Upper lobe of left lung (tissue), 6 donors: ENCODE measurements around the gene PTPRN2. TPM values are rescaled to one million over a fixed set of nuclear protein-coding genes. Genes with fewer than 3 reads are reported as not detected.

ENCODE experiments used
- ATAC-seq, 2 donors: fragments of 200-7000 bp; cut with Tn5 transposase; one replicate each; pipeline ENCODE4 v1.9.1; 2022; ENCODE audit warnings: mild to moderate bottlenecking in 2 of 2, moderate library complexity in 2 of 2; ENCODE audit not compliant: low FRiP score in 2 of 2
- DNase-seq, 2 donors: peaks; one replicate each; pipeline ENCODE4 v3.0.0-alpha.2; 2019 to 2020
- H3K27ac ChIP-seq, 4 donors: fragments of 200-600 bp; sonication (generic); one replicate each; pipeline ENCODE4 v1.5.1; 2016 to 2019
- H3K27me3 ChIP-seq, 4 donors: fragments of 200-600 bp; sonication (generic); one replicate each; pipeline ENCODE4 v1.5.1; 2017 to 2019
- H3K36me3 ChIP-seq, 4 donors: fragments of 200-600 bp; sonication (generic); one replicate each; pipeline ENCODE4 v1.5.1; 2016 to 2019
- H3K4me1 ChIP-seq, 4 donors: fragments of 200-600 bp; sonication (generic); one replicate each; pipeline ENCODE4 v1.5.1; 2018 to 2019
- H3K4me3 ChIP-seq, 4 donors: fragments of 200-600 bp; sonication (generic); one replicate each; pipeline ENCODE4 v1.5.1; 2017 to 2019; ENCODE audit warnings: mild to moderate bottlenecking in 2 of 4, moderate library complexity in 1 of 4
- H3K9me3 ChIP-seq, 4 donors: fragments of 200-600 bp; sonication (generic); one replicate each; pipeline ENCODE4 v1.5.1; 2018 to 2019
- EP300 ChIP-seq, 4 donors: sonication (generic); formaldehyde crosslinking; IDR thresholded peaks; one replicate each; pipeline ENCODE4 v1.5.1; 2017; ENCODE audit warnings: antibody characterized with exemption in 4 of 4, control low read depth in 2 of 4
- POLR2A ChIP-seq, 4 donors: fragments of 450-650 bp; IDR thresholded peaks; one replicate each; pipeline ENCODE4 v1.5.1; 2016 to 2017; ENCODE audit warnings: antibody characterized with exemption in 4 of 4, mild to moderate bottlenecking in 2 of 4
- POLR2AphosphoS5 ChIP-seq, 2 donors: sonication (generic); formaldehyde crosslinking; IDR thresholded peaks; one replicate each; pipeline ENCODE4 v1.5.1; 2017; ENCODE audit warnings: antibody characterized with exemption in 2 of 2
- WGBS, 2 donors: methylation state at CpG; one replicate each; pipeline ENCODE4 v1.1.5; 2017 to 2018; 5-methylcytosine and 5-hydroxymethylcytosine counted together
- total RNA-seq, 6 donors: library from RNA; depleted of rRNA in 4 of 6; stranded (reverse); fragments of >200 nt in 4 of 6; gene quantifications; one replicate each; pipeline versions ENCODE4 v1.1.0 to v1.2.1, GENCODE V29; 2016 to 2021
- TF ChIP-seq, protein P1 (sequence below), 6 experiments: fragments of 450-650 bp in 4 of 6; fragments of 200-600 bp in 2 of 6; sonication (generic) in 2 of 6; IDR thresholded peaks; one replicate each; pipeline ENCODE4 v1.5.1; 2016 to 2019; ENCODE audit warnings: antibody characterized with exemption in 6 of 6
- donor health status: DM: no; HTN: no; CAD: no; lungs with moderate emphysema.
- donor health status: DM: no; HTN: yes; CAD: no; lungs with severe emphysema.

The PTPRN2 gene
- total RNA-seq, 6 donors from 2014 or later: 3.3 to 7.9 (median 5.2) TPM

DNA sequence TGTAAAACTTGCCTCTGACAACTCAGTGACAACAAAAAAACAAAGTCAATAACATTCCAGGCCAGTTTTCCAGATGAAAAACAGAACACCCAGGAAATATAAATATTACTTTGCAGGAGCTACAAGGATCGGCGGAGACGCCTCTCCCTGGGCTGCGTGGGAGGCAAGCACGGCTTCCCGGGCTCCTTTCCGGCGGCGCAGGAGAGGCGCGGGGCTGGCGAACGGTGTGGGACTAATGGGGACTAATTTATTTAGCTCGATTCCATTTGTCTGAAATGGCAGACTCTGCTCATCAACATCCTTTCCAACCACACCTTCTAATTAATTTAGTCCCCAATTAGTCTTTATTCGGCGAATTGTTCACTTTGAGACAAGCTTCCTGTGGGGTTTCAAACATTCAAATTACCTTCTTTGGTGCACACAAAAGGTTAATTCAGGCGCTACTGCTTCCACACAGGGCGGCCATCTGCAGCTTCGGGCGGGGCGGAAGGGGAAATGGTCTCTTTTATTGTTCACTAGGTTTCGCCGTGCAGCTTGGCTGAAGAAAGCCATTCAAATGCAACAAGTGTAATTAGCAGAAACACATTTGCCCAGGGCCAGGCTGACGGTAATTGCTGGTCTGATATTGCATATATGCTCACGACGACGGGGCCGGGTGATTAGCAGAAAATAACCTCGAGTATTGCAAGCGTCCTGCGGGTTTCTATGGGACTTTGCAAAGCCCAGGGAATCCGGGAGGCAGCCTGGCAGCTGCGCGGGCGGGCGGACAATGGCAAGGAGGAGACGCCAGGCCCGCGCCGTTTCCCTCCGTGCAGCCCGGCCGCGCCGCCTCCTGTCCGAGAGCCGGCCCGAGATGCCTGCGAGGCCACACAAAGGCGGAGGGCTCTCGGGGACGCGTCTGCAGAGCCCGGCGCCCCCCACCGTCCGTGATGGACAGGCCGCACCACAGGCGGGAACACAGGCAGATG is 270.1 kb downstream of the PTPRN2 start:
- Histone ChIP-seq H3K36me3 (no peaks in the 10 kb centered on the region), H3K9me3 (no peaks in the 10 kb centered on the region), H3K4me3 (peak overlapping the region in 3 of 4 donors; percentile 7 to 26 (median 20)), H3K4me1 (peaks cover 0 to 7% (median 0%) of the 10 kb centered on the region in 4 donors), H3K27ac (no peak overlapping the region), H3K27me3 (peaks cover 0 to 3% (median 0%) of the 10 kb centered on the region in 4 donors)
- ATAC-seq (no peak), DNase-seq (peak in 1 of 2 donors; percentile 78)
- TF ChIP-seq POLR2A (IDR thresholded peaks at IDR 0.05) (no peak), POLR2AphosphoS5 (IDR thresholded peaks at IDR 0.05) (no peak), EP300 (IDR thresholded peaks at IDR 0.05) (no peak)
- TF ChIP-seq, protein P1, sequence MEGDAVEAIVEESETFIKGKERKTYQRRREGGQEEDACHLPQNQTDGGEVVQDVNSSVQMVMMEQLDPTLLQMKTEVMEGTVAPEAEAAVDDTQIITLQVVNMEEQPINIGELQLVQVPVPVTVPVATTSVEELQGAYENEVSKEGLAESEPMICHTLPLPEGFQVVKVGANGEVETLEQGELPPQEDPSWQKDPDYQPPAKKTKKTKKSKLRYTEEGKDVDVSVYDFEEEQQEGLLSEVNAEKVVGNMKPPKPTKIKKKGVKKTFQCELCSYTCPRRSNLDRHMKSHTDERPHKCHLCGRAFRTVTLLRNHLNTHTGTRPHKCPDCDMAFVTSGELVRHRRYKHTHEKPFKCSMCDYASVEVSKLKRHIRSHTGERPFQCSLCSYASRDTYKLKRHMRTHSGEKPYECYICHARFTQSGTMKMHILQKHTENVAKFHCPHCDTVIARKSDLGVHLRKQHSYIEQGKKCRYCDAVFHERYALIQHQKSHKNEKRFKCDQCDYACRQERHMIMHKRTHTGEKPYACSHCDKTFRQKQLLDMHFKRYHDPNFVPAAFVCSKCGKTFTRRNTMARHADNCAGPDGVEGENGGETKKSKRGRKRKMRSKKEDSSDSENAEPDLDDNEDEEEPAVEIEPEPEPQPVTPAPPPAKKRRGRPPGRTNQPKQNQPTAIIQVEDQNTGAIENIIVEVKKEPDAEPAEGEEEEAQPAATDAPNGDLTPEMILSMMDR (IDR thresholded peaks at IDR 0.05): no peak
- WGBS, 2 donors: 28% methylated on average over 51 to 57 of the region's 59 CpGs

GRCh38 chr7:158316466-158317031 is 271.1 kb downstream of the PTPRN2 start:
- WGBS, 2 donors: 94% methylated on average over 18 to 35 of the region's 35 CpGs
- ATAC-seq (peak in 1 of 2 donors; percentile 7), DNase-seq (peak in 1 of 2 donors; percentile 83)
- peaks cover 0 to 7% (median 0%) of the 10 kb centered on the region in 4 donors for H3K4me1 ChIP-seq
- H3K9me3 ChIP-seq: no peaks in the 10 kb centered on the region
- H3K36me3 ChIP-seq: no peaks in the 10 kb centered on the region
- H3K4me3 ChIP-seq: no peak overlapping the region
- no peak overlapping the region for H3K27ac ChIP-seq
- peaks cover 0 to 3% (median 0%) of the 10 kb centered on the region in 4 donors for H3K27me3 ChIP-seq
- TF ChIP-seq, protein P1 (IDR thresholded peaks at IDR 0.05): no peak
- TF ChIP-seq POLR2A (IDR thresholded peaks at IDR 0.05) (no peak), EP300 (IDR thresholded peaks at IDR 0.05) (no peak), POLR2AphosphoS5 (IDR thresholded peaks at IDR 0.05) (no peak)

DNA sequence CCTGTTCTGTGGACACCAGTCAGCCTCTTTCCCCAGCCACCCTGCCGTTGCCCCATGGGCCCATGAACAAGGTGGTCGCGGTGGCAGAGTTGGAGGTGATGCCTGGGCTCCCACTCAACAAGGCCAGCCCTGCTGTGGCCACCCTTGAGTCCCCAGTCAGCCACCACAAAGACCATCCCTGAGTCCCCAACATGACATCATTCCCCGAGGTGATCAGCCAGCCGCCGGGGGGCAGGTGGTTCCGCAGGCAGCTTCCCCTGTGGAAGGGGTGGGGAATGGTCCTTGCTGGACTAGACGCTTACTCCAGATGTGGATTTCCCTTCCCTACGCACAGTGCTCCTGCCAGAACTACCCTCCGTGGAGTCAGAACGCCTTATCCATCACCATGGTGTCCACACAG is 271.7 kb downstream of the PTPRN2 start:
- no peaks in the 10 kb centered on the region for H3K9me3 ChIP-seq
- DNase-seq: peak in 1 of 2 donors; percentile 74

DNA sequence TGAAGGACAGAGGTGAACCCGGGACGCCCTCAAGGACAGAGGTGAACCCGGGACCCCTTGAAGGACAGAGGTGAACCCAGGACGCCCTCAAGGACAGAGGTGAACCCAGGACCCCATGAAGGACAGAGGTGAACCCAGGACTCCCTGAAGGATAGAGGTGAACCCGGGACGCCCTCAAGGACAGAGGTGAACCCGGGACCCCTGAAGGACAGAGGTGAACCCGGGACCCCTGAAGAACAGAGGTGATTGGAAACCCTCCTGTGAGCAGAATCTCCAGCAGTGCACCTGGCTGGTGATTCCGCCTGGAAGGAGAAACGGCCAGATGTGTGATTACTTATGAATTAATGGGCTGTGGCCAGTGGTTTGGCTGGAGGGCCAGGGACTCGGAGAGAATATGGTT is 272.3 kb downstream of the PTPRN2 start:
- TF ChIP-seq POLR2AphosphoS5 (IDR thresholded peaks at IDR 0.05) (no peak), EP300 (IDR thresholded peaks at IDR 0.05) (no peak), POLR2A (IDR thresholded peaks at IDR 0.05) (no peak)
- TF ChIP-seq, protein P1 (IDR thresholded peaks at IDR 0.05): no peak
- DNase-seq: no peak
- no peak overlapping the region for H3K27ac ChIP-seq
- H3K4me1 ChIP-seq: peaks cover 0 to 7% (median 0%) of the 10 kb centered on the region in 4 donors
- H3K27me3 ChIP-seq: peaks cover 0 to 3% (median 0%) of the 10 kb centered on the region in 4 donors
- H3K9me3 ChIP-seq: no peaks in the 10 kb centered on the region
- WGBS, 2 donors: 91% methylated on average over 11 of the region's 11 CpGs
- H3K36me3 ChIP-seq: no peaks in the 10 kb centered on the region
- H3K4me3 ChIP-seq: no peak overlapping the region
- ATAC-seq: no peak

More for the DNA sequence above, 271.7 kb downstream of the PTPRN2 start:
- peaks cover 0 to 7% (median 0%) of the 10 kb centered on the region in 4 donors for H3K4me1 ChIP-seq
- H3K27ac ChIP-seq: no peak overlapping the region
- peaks cover 0 to 3% (median 0%) of the 10 kb centered on the region in 4 donors for H3K27me3 ChIP-seq
- TF ChIP-seq EP300 (IDR thresholded peaks at IDR 0.05) (no peak), POLR2AphosphoS5 (IDR thresholded peaks at IDR 0.05) (no peak), POLR2A (IDR thresholded peaks at IDR 0.05) (no peak)
- TF ChIP-seq, protein P1 (IDR thresholded peaks at IDR 0.05): no peak
- 90 to 96% methylated on average over 7 to 11 of the region's 11 CpGs for WGBS, 2 donors
- no peaks in the 10 kb centered on the region for H3K36me3 ChIP-seq
- no peak for ATAC-seq
- H3K4me3 ChIP-seq: no peak overlapping the region
